MCF 10A (cell line): ENCODE measurements around the gene KIF1A. TPM values are rescaled to one million over a fixed set of nuclear protein-coding genes. Genes with fewer than 3 reads are reported as not detected.
"Not testable (repeated sequence)": the region's sequence is repeated elsewhere in the genome, so short reads cannot be mapped to it uniquely, and the experiment has no call there.

ENCODE experiments used
- BruUV-seq: library from RNA; stranded (reverse); fragments of 400-500 nt; replicated peaks from 2 replicates; lab custom pipeline; 2021; lab: Mats Ljungman, UMichigan
- CTCF ChIA-PET: fragments of 300-600 bp; sonication (Branson Sonifier 250); formaldehyde crosslinking; extraction: SDS; loops from one replicate; lab custom pipeline; 2021; ENCODE audit warnings: antibody characterized with exemption, inconsistent platforms; lab: Yijun Ruan, JAX
- POLR2A ChIA-PET: fragments of 300-600, 350-650 bp; sonication (Branson Sonifier 250); formaldehyde crosslinking; extraction: SDS; loops from one replicate; lab custom pipeline; 2020; ENCODE audit warnings: antibody characterized with exemption, inconsistent platforms; lab: Yijun Ruan, JAX
- DNase-seq: peaks from one replicate; pipeline ENCODE4 v3.0.0-alpha.2; 2018; ENCODE audit not compliant: unreplicated experiment
- H3K27ac Mint-ChIP-seq: one replicate; pipeline ENCODE4 v1.8.0; 2022; ENCODE audit warnings: mild to moderate bottlenecking, low read depth, mixed read lengths; ENCODE audit not compliant: unreplicated experiment
- H3K27me3 Mint-ChIP-seq: one replicate; pipeline ENCODE4 v1.8.0; 2022; ENCODE audit warnings: mixed read lengths; ENCODE audit not compliant: insufficient read depth, unreplicated experiment
- H3K36me3 Mint-ChIP-seq: one replicate; pipeline ENCODE4 v1.8.0; 2022; ENCODE audit warnings: mild to moderate bottlenecking, moderate library complexity, mixed read lengths; ENCODE audit not compliant: insufficient read depth, unreplicated experiment
- H3K4me1 Mint-ChIP-seq: one replicate; pipeline ENCODE4 v1.8.0; 2022; ENCODE audit warnings: mixed read lengths; ENCODE audit not compliant: insufficient read depth, unreplicated experiment
- H3K4me3 Mint-ChIP-seq: one replicate; pipeline ENCODE4 v1.8.0; 2022; ENCODE audit warnings: mild to moderate bottlenecking, moderate library complexity, mixed read lengths; ENCODE audit not compliant: unreplicated experiment
- H3K9me3 Mint-ChIP-seq: one replicate; pipeline ENCODE4 v1.8.0; 2022; ENCODE audit warnings: mixed read lengths; ENCODE audit not compliant: unreplicated experiment
- CTCF ChIP-seq: fragments of 200-600 bp; IDR thresholded peaks from one replicate; pipeline ENCODE4 v1.8.0; 2022; ENCODE audit warnings: antibody characterized with exemption, mild to moderate bottlenecking; ENCODE audit not compliant: unreplicated experiment
- intact Hi-C: fragments of 100-400 bp; cut with micrococcal nuclease; formaldehyde crosslinking; loops from 2 replicates; pipeline ENCODE4 v1.14.1; 2022
- total RNA-seq: library from RNA; stranded (reverse); gene quantifications from 2 replicates; pipeline ENCODE4 v1.2.3, GENCODE V29; 2022

Gene KIF1A
- total RNA-seq, 1 experiment from 2014 or later = not detected

- H3K27ac Mint-ChIP-seq = no peak overlapping the region
- no peaks in the 10 kb centered on the region for H3K27me3 Mint-ChIP-seq
- no peaks in the 10 kb centered on the region for H3K9me3 Mint-ChIP-seq
- no peak for DNase-seq
- no peaks in the 10 kb centered on the region for H3K36me3 Mint-ChIP-seq
- H3K4me1 Mint-ChIP-seq = no peaks in the 10 kb centered on the region
- BruUV-seq = no TSS peak
- intact Hi-C loops = no loop called here
- TF ChIP-seq CTCF = no peak
- CTCF ChIA-PET = interaction anchor here (0.6 to 0.7 kb wide), 3 partner anchors 61 to 1118 kb away, joined by 3 to 4 read pairs (median 3); no protein-coding TSS in a partner anchor
- POLR2A ChIA-PET = no interaction called here
- H3K4me3 Mint-ChIP-seq = no peak overlapping the region
Measured at GRCh38 chr2:240780023-240780700, 39.9 kb downstream of the KIF1A start.

GRCh38 chr2:240779250-240779832 is 40.7 kb downstream of the KIF1A start:
- H3K36me3 Mint-ChIP-seq, intact Hi-C loops, H3K9me3 Mint-ChIP-seq, POLR2A ChIA-PET, H3K4me3 Mint-ChIP-seq, H3K4me1 Mint-ChIP-seq, H3K27me3 Mint-ChIP-seq, H3K27ac Mint-ChIP-seq, CTCF ChIA-PET, DNase-seq, BruUV-seq: not testable (repeated sequence)

GRCh38 chr2:240778426-240778825 is 41.6 kb downstream of the KIF1A start:
- H3K9me3 Mint-ChIP-seq = no peaks in the 10 kb centered on the region
- no peak for DNase-seq
- H3K4me3 Mint-ChIP-seq = no peak overlapping the region
- H3K36me3 Mint-ChIP-seq = no peaks in the 10 kb centered on the region
- ChIA-PET POLR2A (interaction anchor here (0.6 kb wide), 1 partner anchor 218 kb away, joined by 4 read pairs; no protein-coding TSS in a partner anchor), CTCF (no interaction called here)
- H3K27me3 Mint-ChIP-seq = no peaks in the 10 kb centered on the region
- BruUV-seq = no TSS peak
- TF ChIP-seq CTCF = no peak
- no peak overlapping the region for H3K27ac Mint-ChIP-seq
- intact Hi-C loops = no loop called here
- H3K4me1 Mint-ChIP-seq = no peaks in the 10 kb centered on the region

- Mint-ChIP-seq H3K27ac (no peak overlapping the region), H3K4me3 (no peak overlapping the region), H3K9me3 (no peaks in the 10 kb centered on the region), H3K4me1 (no peaks in the 10 kb centered on the region), H3K36me3 (no peaks in the 10 kb centered on the region), H3K27me3 (no peaks in the 10 kb centered on the region)
- POLR2A ChIA-PET = interaction anchor here (0.6 kb wide), 1 partner anchor 217 kb away, joined by 4 read pairs; no protein-coding TSS in a partner anchor
- no peak for TF ChIP-seq CTCF
- BruUV-seq = no TSS peak
- intact Hi-C loops = no loop called here
- no peak for DNase-seq
- CTCF ChIA-PET = interaction anchor here (0.5 kb wide), 1 partner anchor 1077 kb away, joined by 4 read pairs; no protein-coding TSS in a partner anchor
Measured at GRCh38 chr2:240777456-240778212, 42.4 kb downstream of the KIF1A start.
